Esophagus squamous epithelium (tissue), 5 donors: ENCODE results near the gene ACOX2. TPM values are rescaled to one million over a fixed set of nuclear protein-coding genes. Genes with fewer than 3 reads are reported as not detected.
"Not testable (repeated sequence)": the region's sequence is repeated elsewhere in the genome, so short reads cannot be mapped to it uniquely, and the experiment has no call there.

ENCODE experiments used
- DNase-seq: peaks from one replicate; lab custom pipeline; 2025; lab: John Stamatoyannopoulos, UW
- H3K27ac ChIP-seq, 4 donors: fragments of 200-600 bp; sonication (generic); one replicate each; pipeline ENCODE4 v1.5.1; 2016 to 2019; ENCODE audit warnings: mild to moderate bottlenecking in 1 of 4
- H3K27me3 ChIP-seq, 4 donors: fragments of 200-600 bp; sonication (generic); 1 replicate in 3 of 4; 2 replicates in 1 of 4; pipeline versions ENCODE4 v1.5.1 to v1.6.0; 2017 to 2021; ENCODE audit warnings: antibody characterized with exemption in 1 of 4
- H3K36me3 ChIP-seq, 3 donors: fragments of 200-600 bp; sonication (generic); one replicate each; pipeline ENCODE4 v1.5.1; 2016 to 2019
- H3K4me1 ChIP-seq, 3 donors: fragments of 200-600 bp; sonication (generic); one replicate each; pipeline ENCODE4 v1.5.1; 2017 to 2019
- H3K4me3 ChIP-seq, 4 donors: fragments of 200-600 bp; sonication (generic); 1 replicate in 3 of 4; 2 replicates in 1 of 4; pipeline ENCODE4 v1.5.1; 2016 to 2019; ENCODE audit warnings: mild to moderate bottlenecking in 2 of 4, moderate library complexity in 1 of 4
- H3K9me3 ChIP-seq, 3 donors: fragments of 200-600 bp; sonication (generic); one replicate each; pipeline ENCODE4 v1.5.1; 2016 to 2019
- POLR2A ChIP-seq, 4 donors: fragments of 450-650 bp; IDR thresholded peaks; one replicate each; pipeline ENCODE4 v1.6.1; 2017; ENCODE audit warnings: antibody characterized with exemption in 4 of 4, mild to moderate bottlenecking in 4 of 4, moderate library complexity in 3 of 4
- WGBS, 2 donors: methylation state at CpG; one replicate each; pipeline ENCODE4 v1.1.5; 2018; 5-methylcytosine and 5-hydroxymethylcytosine counted together
- intact Hi-C: fragments of 100-400 bp; cut with DNase I; formaldehyde crosslinking; loops from one replicate; pipeline ENCODE4 v1.15.0; 2022
- total RNA-seq, 4 donors: library from RNA; depleted of rRNA; stranded (reverse); fragments of >200 nt; gene quantifications; one replicate each; pipeline ENCODE4 v1.1.0, GENCODE V29; 2016
- TF ChIP-seq, protein P1 (sequence below), 6 experiments: fragments of 450-650 bp in 4 of 6; fragments of 200-600 bp in 2 of 6; sonication (generic) in 2 of 6; IDR thresholded peaks; one replicate each; pipeline ENCODE4 v1.5.1; 2016 to 2019; ENCODE audit warnings: antibody characterized with exemption in 6 of 6, mild to moderate bottlenecking in 4 of 6, moderate library complexity in 4 of 6
- donor health status: DM: yes; HTN: yes; CAD: no.

ACOX2 gene
- total RNA-seq, 4 donors from 2014 or later, result 5.3 to 14.1 (median 10.0) TPM

DNA sequence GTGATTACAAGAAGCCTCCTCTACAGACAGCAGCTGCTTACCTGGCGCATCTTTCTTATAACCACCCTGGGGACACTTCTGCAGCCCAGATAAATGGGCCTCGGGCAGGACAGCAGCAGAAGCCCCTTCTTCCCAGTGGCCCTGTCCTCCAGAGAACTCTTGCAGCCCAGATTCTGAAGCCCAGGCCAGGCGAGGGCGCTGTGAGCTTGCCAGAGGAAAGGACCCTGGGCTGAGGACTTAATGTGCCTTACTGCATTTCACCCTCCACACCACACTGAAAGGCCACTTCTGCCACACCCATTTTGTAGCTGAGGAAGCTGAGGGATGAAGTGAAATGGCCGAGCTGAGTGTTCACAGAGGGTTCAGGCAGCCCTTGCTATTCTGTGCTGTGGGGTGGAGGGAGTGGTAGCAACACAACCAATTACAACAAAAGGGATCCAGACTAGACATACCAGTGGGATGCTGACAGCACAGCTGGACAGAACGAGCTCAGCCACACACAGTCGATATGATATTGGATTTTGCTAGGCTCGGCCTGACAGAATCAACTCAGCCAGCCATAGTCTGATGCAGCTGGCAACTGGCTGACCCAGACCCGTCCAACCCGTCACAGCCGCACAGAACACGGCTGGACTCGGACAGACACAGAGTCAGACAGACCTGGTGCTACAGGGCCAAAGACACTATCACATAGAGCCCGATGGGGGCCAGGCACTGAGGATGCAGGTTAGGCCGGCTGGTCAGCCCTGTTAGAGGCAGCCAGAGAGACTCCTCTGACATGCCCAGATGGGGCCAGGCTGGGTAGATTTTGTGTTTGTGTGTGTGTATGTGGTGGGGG is 7.3 kb downstream of the ACOX2 start:
- Histone ChIP-seq H3K27me3 (no peaks in the 10 kb centered on the region), H3K9me3 (no peaks in the 10 kb centered on the region), H3K36me3 (peaks cover 0 to 41% (median 5%) of the 10 kb centered on the region in 3 donors), H3K4me3 (no peak overlapping the region), H3K27ac (peak overlapping the region in 1 of 4 donors; percentile 12), H3K4me1 (peaks cover 15 to 66% (median 19%) of the 10 kb centered on the region in 3 donors)
- intact Hi-C loops, result loop anchor here (5.0 kb wide), 2 partner anchors 37 to 212 kb away; partner anchors contain the start of gene KCTD6
- TF ChIP-seq, protein P1, sequence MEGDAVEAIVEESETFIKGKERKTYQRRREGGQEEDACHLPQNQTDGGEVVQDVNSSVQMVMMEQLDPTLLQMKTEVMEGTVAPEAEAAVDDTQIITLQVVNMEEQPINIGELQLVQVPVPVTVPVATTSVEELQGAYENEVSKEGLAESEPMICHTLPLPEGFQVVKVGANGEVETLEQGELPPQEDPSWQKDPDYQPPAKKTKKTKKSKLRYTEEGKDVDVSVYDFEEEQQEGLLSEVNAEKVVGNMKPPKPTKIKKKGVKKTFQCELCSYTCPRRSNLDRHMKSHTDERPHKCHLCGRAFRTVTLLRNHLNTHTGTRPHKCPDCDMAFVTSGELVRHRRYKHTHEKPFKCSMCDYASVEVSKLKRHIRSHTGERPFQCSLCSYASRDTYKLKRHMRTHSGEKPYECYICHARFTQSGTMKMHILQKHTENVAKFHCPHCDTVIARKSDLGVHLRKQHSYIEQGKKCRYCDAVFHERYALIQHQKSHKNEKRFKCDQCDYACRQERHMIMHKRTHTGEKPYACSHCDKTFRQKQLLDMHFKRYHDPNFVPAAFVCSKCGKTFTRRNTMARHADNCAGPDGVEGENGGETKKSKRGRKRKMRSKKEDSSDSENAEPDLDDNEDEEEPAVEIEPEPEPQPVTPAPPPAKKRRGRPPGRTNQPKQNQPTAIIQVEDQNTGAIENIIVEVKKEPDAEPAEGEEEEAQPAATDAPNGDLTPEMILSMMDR (IDR thresholded peaks at IDR 0.05), result no peak
- no peak for TF ChIP-seq POLR2A (IDR thresholded peaks at IDR 0.05)
- no peak for DNase-seq
- 73 to 80% methylated on average over 1 to 2 of the region's 15 CpGs for whole genome bisulfite sequencing, 2 donors

DNA sequence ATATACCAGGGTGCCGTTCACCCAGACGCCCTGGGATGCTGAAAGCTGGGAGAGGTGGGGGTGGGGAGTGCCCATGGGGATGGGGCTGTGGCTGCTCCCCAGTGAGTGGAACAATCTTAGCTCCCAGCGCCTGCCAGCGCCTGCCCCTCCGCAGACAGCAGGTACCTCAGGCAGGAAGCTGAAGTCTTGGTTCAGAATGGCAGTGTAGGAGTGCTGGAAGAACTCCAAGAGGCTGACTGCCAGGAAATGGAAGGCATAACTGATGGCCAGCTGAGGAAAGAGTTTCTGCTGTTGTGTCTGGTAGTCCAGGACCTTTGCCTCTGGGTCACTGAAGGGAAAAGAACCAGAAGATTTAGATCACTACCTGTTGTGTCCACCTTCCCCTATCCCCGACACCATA is 8.4 kb downstream of the ACOX2 start:
- peaks cover 15 to 66% (median 19%) of the 10 kb centered on the region in 3 donors for H3K4me1 ChIP-seq
- no peaks in the 10 kb centered on the region for H3K27me3 ChIP-seq
- no peak overlapping the region for H3K4me3 ChIP-seq
- DNase-seq, result no peak
- 38 to 42% methylated on average over 1 to 6 of the region's 6 CpGs for WGBS, 2 donors
- no peak overlapping the region for H3K27ac ChIP-seq
- H3K36me3 ChIP-seq, result peaks cover 0 to 41% (median 5%) of the 10 kb centered on the region in 3 donors
- TF ChIP-seq, protein P1 (IDR thresholded peaks at IDR 0.05), result no peak
- no peak for TF ChIP-seq POLR2A (IDR thresholded peaks at IDR 0.05)
- intact Hi-C loops, result no loop called here
- no peaks in the 10 kb centered on the region for H3K9me3 ChIP-seq

DNA sequence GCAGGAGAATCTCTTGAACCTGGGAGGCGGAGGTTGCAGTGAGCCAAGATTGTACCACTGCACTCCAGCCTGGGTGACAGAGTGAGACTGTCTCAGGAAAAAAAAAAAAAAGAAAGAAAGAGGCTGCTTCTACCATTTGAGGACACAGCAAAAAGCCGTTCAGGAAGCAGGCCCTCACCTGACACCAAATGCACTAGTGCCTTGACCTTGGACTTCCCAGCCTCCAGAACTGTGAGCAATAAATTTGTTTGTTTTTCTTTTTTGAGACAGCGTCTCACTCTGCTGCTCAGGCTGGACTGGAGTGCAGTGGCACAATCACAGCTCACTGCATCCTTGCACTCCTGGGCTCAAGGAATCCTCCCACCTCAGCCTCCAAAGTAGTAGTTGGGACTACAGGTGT is 9.6 kb downstream of the ACOX2 start:
- DNase-seq, H3K4me3 ChIP-seq, intact Hi-C loops, H3K9me3 ChIP-seq, H3K27ac ChIP-seq, H3K27me3 ChIP-seq: not testable (repeated sequence)
- Histone ChIP-seq H3K36me3 (peaks cover 0 to 39% (median 5%) of the 10 kb centered on the region in 3 donors), H3K4me1 (peaks cover 10 to 60% (median 15%) of the 10 kb centered on the region in 3 donors)
- WGBS, 2 donors, result 73 to 81% methylated on average over 2 to 3 of the region's 3 CpGs

DNA sequence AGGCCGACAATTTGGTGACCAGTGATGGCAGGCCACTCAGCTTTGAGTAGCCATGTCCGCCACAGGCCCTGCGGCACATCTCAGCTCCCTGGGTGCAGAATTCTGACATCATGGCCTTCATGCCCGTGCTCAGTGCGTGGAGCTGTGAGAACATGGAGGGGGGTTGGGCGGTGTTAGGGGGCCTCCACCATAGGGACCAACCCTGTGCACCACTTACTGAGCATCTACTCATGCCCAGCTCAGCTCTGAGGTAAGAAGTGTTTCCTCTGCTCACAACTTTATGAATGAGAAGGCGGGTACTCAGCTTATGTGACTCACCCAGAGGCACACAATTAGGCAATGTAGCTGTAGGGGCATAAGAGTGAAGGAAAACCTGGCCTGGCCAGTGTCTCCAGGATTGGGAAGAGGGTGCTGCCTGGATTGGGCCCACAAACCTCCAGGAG is 10.5 kb downstream of the ACOX2 start:
- H3K27ac ChIP-seq, result no peak overlapping the region
- H3K4me3 ChIP-seq, result no peak overlapping the region
- DNase-seq, result no peak
- no peaks in the 10 kb centered on the region for H3K9me3 ChIP-seq
- intact Hi-C loops, result no loop called here
- peaks cover 10 to 54% (median 15%) of the 10 kb centered on the region in 3 donors for H3K4me1 ChIP-seq
- TF ChIP-seq POLR2A (IDR thresholded peaks at IDR 0.05), result no peak
- TF ChIP-seq, protein P1 (IDR thresholded peaks at IDR 0.05), result no peak
- no peaks in the 10 kb centered on the region for H3K27me3 ChIP-seq
- WGBS, 2 donors, result 80% methylated on average over 1 of the region's 7 CpGs; no CpG with 5 or more reads in 1 of the 2 donors
- peaks cover 0 to 41% (median 5%) of the 10 kb centered on the region in 3 donors for H3K36me3 ChIP-seq

DNA sequence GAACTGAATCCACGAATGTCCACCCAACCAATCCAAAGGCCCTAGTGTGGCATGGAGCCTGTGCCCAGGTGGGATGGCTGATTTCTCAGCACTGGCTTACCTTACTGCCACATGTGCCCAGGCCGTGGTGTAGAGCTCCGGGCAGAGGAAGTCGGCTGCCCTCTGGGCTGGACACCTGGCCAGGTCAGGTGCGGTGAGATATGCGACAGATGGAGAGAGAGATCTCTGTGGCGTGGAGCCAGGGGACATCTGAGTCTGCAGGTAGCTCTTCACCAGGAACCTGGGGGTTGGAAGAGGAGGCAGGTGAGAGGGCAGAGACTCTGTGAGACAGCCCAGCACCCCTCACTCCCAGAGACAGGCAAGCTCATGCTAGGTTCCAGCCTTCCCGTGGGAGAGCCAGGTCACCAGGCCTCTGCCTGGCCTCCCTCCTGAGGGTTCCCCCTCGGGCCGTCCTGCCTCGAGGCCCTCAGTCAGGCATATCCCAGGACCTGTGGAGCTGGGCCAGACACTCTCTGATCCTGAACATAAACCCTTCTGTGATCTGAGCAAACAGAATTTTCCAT is 12.6 kb downstream of the ACOX2 start:
- Histone ChIP-seq H3K9me3 (no peaks in the 10 kb centered on the region), H3K4me3 (no peak overlapping the region), H3K4me1 (peaks cover 10 to 48% (median 15%) of the 10 kb centered on the region in 3 donors), H3K27me3 (no peaks in the 10 kb centered on the region), H3K27ac (no peak overlapping the region), H3K36me3 (peaks cover 0 to 53% (median 0%) of the 10 kb centered on the region in 3 donors)
- intact Hi-C loops, result no loop called here
- DNase-seq, result no peak
- TF ChIP-seq, protein P1 (IDR thresholded peaks at IDR 0.05), result no peak
- no peak for TF ChIP-seq POLR2A (IDR thresholded peaks at IDR 0.05)
- WGBS, 2 donors, result 85 to 94% methylated on average over 2 to 5 of the region's 11 CpGs
